Endothelial cell of umbilical vein (primary cell): Measurements from ENCODE around the gene CFTR. TPM values are rescaled to one million over a fixed set of nuclear protein-coding genes. Genes with fewer than 3 reads are reported as not detected.

Source experiments
- BruUV-seq: library from RNA; stranded (reverse); fragments of 400-500 nt; replicated peaks from 2 replicates; lab custom pipeline; 2021; lab: Mats Ljungman, UMichigan
- CTCF ChIA-PET: fragments of 300-600, 350-600 bp; sonication (Branson Sonifier 250); formaldehyde crosslinking; loops from one replicate; lab custom pipeline; 2021; ENCODE audit warnings: antibody characterized with exemption, inconsistent platforms; lab: Charles Lee
- POLR2A ChIA-PET: fragments of 300-600, 350-600 bp; sonication (Branson Sonifier 250); formaldehyde crosslinking; loops from one replicate; lab custom pipeline; 2021; ENCODE audit warnings: antibody characterized with exemption, inconsistent platforms; lab: Charles Lee
- DNase-seq: peaks from one replicate; pipeline ENCODE4 v3.0.0-alpha.2; 2011; ENCODE audit warnings: low read depth, low spot score
- FAIRE-seq: peaks from 2 replicates; lab custom pipeline; 2011; peaks lifted over from hg19 to GRCh38; lab: Jason Lieb, UNC
- H2AFZ ChIP-seq: 2 replicates; pipeline ENCODE4 v1.6.0; 2012; ENCODE audit warnings: low read depth, low read length, control low read depth, inconsistent platforms
- H3K27ac ChIP-seq: 2 replicates; pipeline ENCODE4 v1.5.1; 2011; ENCODE audit warnings: low read depth, mild to moderate bottlenecking, control low read depth, low read length, moderate library complexity; ENCODE audit not compliant: insufficient read depth
- H3K27me3 ChIP-seq, 2 experiments: 2 replicates each; pipeline versions ENCODE4 v1.6.0 to v1.6.1; 2011; ENCODE audit warnings: low read length in 2 of 2, mixed read lengths in 1 of 2; ENCODE audit not compliant: control insufficient read depth in 2 of 2, insufficient read depth in 2 of 2
- H3K36me3 ChIP-seq, 2 experiments: 2 replicates in 1 of 2; 3 replicates in 1 of 2; pipeline ENCODE4 v1.5.1; 2011; ENCODE audit warnings: low read length in 2 of 2, mild to moderate bottlenecking in 1 of 2, moderate library complexity in 1 of 2; ENCODE audit not compliant: control insufficient read depth in 2 of 2, insufficient read depth in 2 of 2; ENCODE audit errors: extremely low read depth in 1 of 2
- H3K4me1 ChIP-seq: 3 replicates; pipeline ENCODE4 v1.5.1; 2011; ENCODE audit warnings: mild to moderate bottlenecking, low read length; ENCODE audit not compliant: control insufficient read depth, insufficient read depth; ENCODE audit errors: extremely low read depth
- H3K4me2 ChIP-seq: 2 replicates; pipeline ENCODE4 v1.6.1; 2011; ENCODE audit warnings: low read length, control low read depth, mixed read lengths; ENCODE audit not compliant: insufficient read depth
- H3K4me3 ChIP-seq, 3 experiments: fragments of 200-600 bp in 1 of 3; sonication (generic), shearing (Covaris generic) in 1 of 3; replicated peaks in 1 of 3; 2 replicates each; pipeline ENCODE4 v1.5.1; 2011 to 2016; ENCODE audit warnings: control low read depth in 3 of 3, low read length in 3 of 3, mild to moderate bottlenecking in 2 of 3, inconsistent platforms in 1 of 3, low read depth in 1 of 3, moderate library complexity in 1 of 3; ENCODE audit not compliant: insufficient read depth in 1 of 3
- H3K79me2 ChIP-seq: 2 replicates; pipeline ENCODE4 v1.6.0; 2012; ENCODE audit warnings: low read length, inconsistent platforms; ENCODE audit not compliant: control insufficient read depth, insufficient read depth
- H3K9ac ChIP-seq: replicated peaks from 2 replicates; pipeline ENCODE3; 2011; ENCODE audit warnings: low read length, control low read depth; ENCODE audit not compliant: insufficient read depth; ENCODE audit errors: extremely low read depth
- H3K9me1 ChIP-seq: replicated peaks from 3 replicates; pipeline ENCODE4 v1.6.0; 2011; ENCODE audit warnings: mild to moderate bottlenecking, low read length; ENCODE audit not compliant: control insufficient read depth, insufficient read depth; ENCODE audit errors: extremely low read depth
- H3K9me3 ChIP-seq: replicated peaks from 2 replicates; pipeline ENCODE4 v1.5.1; 2012; ENCODE audit warnings: low read length, inconsistent platforms; ENCODE audit not compliant: control insufficient read depth, insufficient read depth
- H4K20me1 ChIP-seq: replicated peaks from 2 replicates; pipeline ENCODE3; 2011; ENCODE audit warnings: mild to moderate bottlenecking, low read length; ENCODE audit not compliant: control insufficient read depth, insufficient read depth; ENCODE audit errors: extremely low read depth
- EZH2 ChIP-seq: IDR thresholded peaks from 2 replicates; pipeline ENCODE4 v1.6.1; 2012; ENCODE audit warnings: borderline replicate concordance, low read depth, mild to moderate bottlenecking, moderate library complexity, low read length, inconsistent platforms; ENCODE audit not compliant: severe bottlenecking
- FOS ChIP-seq: IDR thresholded peaks from 2 replicates; pipeline ENCODE4 v1.6.1; 2011; ENCODE audit warnings: mild to moderate bottlenecking, low read length, moderate library complexity, borderline replicate concordance; ENCODE audit not compliant: insufficient read depth
- GATA2 ChIP-seq: IDR thresholded peaks from 2 replicates; pipeline ENCODE4 v1.7.0; 2011; ENCODE audit warnings: low read depth, mild to moderate bottlenecking, moderate library complexity, mixed read lengths, low read length; ENCODE audit not compliant: insufficient read length, insufficient read depth
- JUN ChIP-seq: IDR thresholded peaks from 2 replicates; pipeline ENCODE4 v1.6.1; 2011; ENCODE audit warnings: borderline replicate concordance, low read depth; ENCODE audit not compliant: insufficient read length, insufficient read depth
- MYC ChIP-seq: IDR thresholded peaks from one replicate; pipeline ENCODE4 v1.6.1; 2011; ENCODE audit warnings: mild to moderate bottlenecking, low read depth, low read length
- POLR2A ChIP-seq: IDR thresholded peaks from 2 replicates; pipeline ENCODE4 v1.6.1; 2012; ENCODE audit warnings: low read depth, mild to moderate bottlenecking, control low read depth, low read length
- POLR2AphosphoS5 ChIP-seq: IDR thresholded peaks from 2 replicates; pipeline ENCODE4 v1.6.1; 2012; ENCODE audit warnings: low read depth, mild to moderate bottlenecking, control low read depth, low read length, moderate library complexity; ENCODE audit not compliant: insufficient read depth
- dilution Hi-C: fragments of 300-500 bp; cut with MboI; formaldehyde crosslinking; loops from one replicate; pipeline ENCODE4 v1.15.0; 2019; ENCODE audit warnings: low sequenced_read_pairs; ENCODE audit not compliant: extremely low pct_ligation_motif_present
- intact Hi-C: fragments of 100-400 bp; cut with micrococcal nuclease; formaldehyde crosslinking; loops from one replicate; pipeline ENCODE4 v1.10.0; 2022
- polyA plus RNA-seq, 4 experiments: library from polyadenylated mRNA; depleted of rRNA in 3 of 4; stranded (reverse) in 3 of 4; unstranded in 1 of 4; fragments of >200 nt; gene quantifications; 2 replicates each; pipeline versions ENCODE4 v1.2.1 to v1.2.3, GENCODE V29; 2011 to 2012; ENCODE audit warnings: missing spikeins in 1 of 4
- total RNA-seq: library from RNA; stranded (reverse); gene quantifications from 2 replicates; pipeline ENCODE4 v1.2.3, GENCODE V29; 2021
- TF ChIP-seq, protein P1 (sequence below): IDR thresholded peaks from 2 replicates; pipeline ENCODE4 v1.6.1; 2011; ENCODE audit not compliant: insufficient read depth, insufficient read length
- TF ChIP-seq, protein P2 (sequence below), 2 donors: IDR thresholded peaks; 1 replicate in 1 of 2; 2 replicates in 1 of 2; pipeline ENCODE4 v1.5.1; 2011; ENCODE audit warnings: low read length in 2 of 2, mild to moderate bottlenecking in 2 of 2, moderate library complexity in 2 of 2, control low read depth in 1 of 2, inconsistent platforms in 1 of 2, low read depth in 1 of 2; ENCODE audit not compliant: insufficient read depth in 1 of 2; ENCODE audit errors: extremely low read depth in 1 of 2

The CFTR gene
- total and polyA plus RNA-seq, 2 donors (not counting 3 experiments of a cell fraction or from before 2014, with no cell fraction given) = 0.03 TPM; not detected in 1

DNA sequence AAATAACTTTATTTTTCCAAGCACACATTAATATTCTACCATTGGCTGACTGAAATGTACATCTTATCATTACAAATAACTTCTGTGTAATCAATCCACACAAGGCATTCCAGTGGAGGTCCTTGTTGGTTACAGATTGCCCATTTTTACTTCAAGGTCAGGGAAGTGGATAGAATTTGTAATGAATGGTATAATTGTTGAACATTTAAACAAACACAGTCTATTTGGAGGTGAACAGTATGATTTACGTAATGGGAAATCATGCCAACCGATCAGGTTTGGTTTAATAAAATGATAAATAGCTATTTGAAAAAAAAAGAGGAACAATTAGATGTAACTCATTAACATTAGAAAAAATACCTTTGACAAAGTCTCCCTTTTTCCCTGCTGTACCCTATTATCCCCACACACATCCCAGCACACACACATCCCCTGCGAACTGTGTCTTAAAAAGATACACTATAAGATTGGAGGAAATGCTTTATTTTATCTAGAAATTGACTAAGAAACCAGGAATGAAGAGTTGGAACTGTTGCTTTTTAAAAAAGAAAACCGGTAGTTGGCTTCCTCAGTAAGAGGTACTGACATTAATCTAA, 33.5 kb upstream of the CFTR start:
- Histone ChIP-seq H3K79me2 (no peaks in the 10 kb centered on the region), H3K9me3 (no peaks in the 10 kb centered on the region), H3K27ac (no peak overlapping the region), H3K4me2 (no peak overlapping the region), H3K9me1 (no peaks in the 10 kb centered on the region), H3K36me3 (no peaks in the 10 kb centered on the region), H3K27me3 (peaks cover 0 to 2% of the 10 kb centered on the region in 2 experiments), H2AFZ (no peak overlapping the region), H3K4me3 (no peak overlapping the region), H4K20me1 (no peaks in the 10 kb centered on the region), H3K9ac (no peak overlapping the region), H3K4me1 (no peaks in the 10 kb centered on the region)
- dilution Hi-C loops (no loop called here), intact Hi-C loops (no loop called here)
- BruUV-seq = no TSS peak
- DNase-seq (no peak), FAIRE-seq (no peak)
- TF ChIP-seq POLR2A (no peak), GATA2 (no peak), FOS (no peak), JUN (no peak), MYC (no peak), POLR2AphosphoS5 (no peak), EZH2 (no peak)
- TF ChIP-seq, protein P1, sequence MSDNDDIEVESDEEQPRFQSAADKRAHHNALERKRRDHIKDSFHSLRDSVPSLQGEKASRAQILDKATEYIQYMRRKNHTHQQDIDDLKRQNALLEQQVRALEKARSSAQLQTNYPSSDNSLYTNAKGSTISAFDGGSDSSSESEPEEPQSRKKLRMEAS = no peak
- TF ChIP-seq, protein P2, sequence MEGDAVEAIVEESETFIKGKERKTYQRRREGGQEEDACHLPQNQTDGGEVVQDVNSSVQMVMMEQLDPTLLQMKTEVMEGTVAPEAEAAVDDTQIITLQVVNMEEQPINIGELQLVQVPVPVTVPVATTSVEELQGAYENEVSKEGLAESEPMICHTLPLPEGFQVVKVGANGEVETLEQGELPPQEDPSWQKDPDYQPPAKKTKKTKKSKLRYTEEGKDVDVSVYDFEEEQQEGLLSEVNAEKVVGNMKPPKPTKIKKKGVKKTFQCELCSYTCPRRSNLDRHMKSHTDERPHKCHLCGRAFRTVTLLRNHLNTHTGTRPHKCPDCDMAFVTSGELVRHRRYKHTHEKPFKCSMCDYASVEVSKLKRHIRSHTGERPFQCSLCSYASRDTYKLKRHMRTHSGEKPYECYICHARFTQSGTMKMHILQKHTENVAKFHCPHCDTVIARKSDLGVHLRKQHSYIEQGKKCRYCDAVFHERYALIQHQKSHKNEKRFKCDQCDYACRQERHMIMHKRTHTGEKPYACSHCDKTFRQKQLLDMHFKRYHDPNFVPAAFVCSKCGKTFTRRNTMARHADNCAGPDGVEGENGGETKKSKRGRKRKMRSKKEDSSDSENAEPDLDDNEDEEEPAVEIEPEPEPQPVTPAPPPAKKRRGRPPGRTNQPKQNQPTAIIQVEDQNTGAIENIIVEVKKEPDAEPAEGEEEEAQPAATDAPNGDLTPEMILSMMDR (IDR thresholded peaks at IDR 0.05; ENCODE audit: extremely low read depth in 1 of 2, insufficient read depth in 1 of 2, low read depth in 1 of 2, low read length in 2 of 2) = no peak
- ChIA-PET POLR2A (no interaction called here), CTCF (no interaction called here)
